Measurements from ENCODE around the gene EPS8L2.

Gene EPS8L2

GRCh38 chr11:704781-705645, 1.0 kb upstream of the EPS8L2 start:
- DNase-seq = no peak

GRCh38 chr11:706439-706956, 467 bp downstream of the EPS8L2 start:
- DNase-seq = no peak

GRCh38 chr11:706957-707816, 1.2 kb downstream of the EPS8L2 start:
- DNase-seq = no peak

- DNase-seq = no peak
These were observed 1.9 kb downstream of the EPS8L2 start for GRCh38 chr11:707817-708420.

GRCh38 chr11:708511-708910, 2.5 kb downstream of the EPS8L2 start:
- no peak for DNase-seq

- no peak for DNase-seq
These were observed 3.3 kb downstream of the EPS8L2 start for GRCh38 chr11:709109-709997.

GRCh38 chr11:714436-714835, 8.4 kb downstream of the EPS8L2 start:
- DNase-seq = no peak

- no peak for DNase-seq
These were observed 13.4 kb downstream of the EPS8L2 start for GRCh38 chr11:719214-720016.

GRCh38 chr11:720017-720641, 14.1 kb downstream of the EPS8L2 start:
- DNase-seq = no peak

GRCh38 chr11:720642-721246, 14.7 kb downstream of the EPS8L2 start:
- DNase-seq = peak; percentile 64

- DNase-seq = no peak
These were observed 15.3 kb downstream of the EPS8L2 start for GRCh38 chr11:721247-721740.

GRCh38 chr11:721741-722345, 15.8 kb downstream of the EPS8L2 start:
- peak; percentile 56 for DNase-seq

- no peak for DNase-seq
These were observed 16.3 kb downstream of the EPS8L2 start for GRCh38 chr11:722346-722811.

GRCh38 chr11:723120-723883, 17.3 kb downstream of the EPS8L2 start:
- peak; percentile 36 for DNase-seq

GRCh38 chr11:724049-724777, 18.2 kb downstream of the EPS8L2 start:
- DNase-seq = no peak

GRCh38 chr11:724778-725386, 18.9 kb downstream of the EPS8L2 start:
- no peak for DNase-seq

- no peak for DNase-seq
These were observed 19.7 kb downstream of the EPS8L2 start for GRCh38 chr11:725624-726202.

Measured in activated CD4-positive, alpha-beta T cell treated with anti-CD3 and anti-CD28 coated beads, Interleukin-2, amount 50 U/mL, for 1 hour (primary cell).